HTR-8/SVneo (cell line): ENCODE measurements around the gene TRIM2.
A peak's percentile ranks its signal among the peaks of the same experiment; 100 is the strongest.

ENCODE experiments used
- DNase-seq: peaks from one replicate; pipeline ENCODE4 v3.0.0; 2011; ENCODE audit warnings: low spot score, mixed read lengths; ENCODE audit not compliant: insufficient read length
- FAIRE-seq: peaks from 2 replicates; lab custom pipeline; 2011; peaks lifted over from hg19 to GRCh38; lab: Jason Lieb, UNC

Gene TRIM2

DNA sequence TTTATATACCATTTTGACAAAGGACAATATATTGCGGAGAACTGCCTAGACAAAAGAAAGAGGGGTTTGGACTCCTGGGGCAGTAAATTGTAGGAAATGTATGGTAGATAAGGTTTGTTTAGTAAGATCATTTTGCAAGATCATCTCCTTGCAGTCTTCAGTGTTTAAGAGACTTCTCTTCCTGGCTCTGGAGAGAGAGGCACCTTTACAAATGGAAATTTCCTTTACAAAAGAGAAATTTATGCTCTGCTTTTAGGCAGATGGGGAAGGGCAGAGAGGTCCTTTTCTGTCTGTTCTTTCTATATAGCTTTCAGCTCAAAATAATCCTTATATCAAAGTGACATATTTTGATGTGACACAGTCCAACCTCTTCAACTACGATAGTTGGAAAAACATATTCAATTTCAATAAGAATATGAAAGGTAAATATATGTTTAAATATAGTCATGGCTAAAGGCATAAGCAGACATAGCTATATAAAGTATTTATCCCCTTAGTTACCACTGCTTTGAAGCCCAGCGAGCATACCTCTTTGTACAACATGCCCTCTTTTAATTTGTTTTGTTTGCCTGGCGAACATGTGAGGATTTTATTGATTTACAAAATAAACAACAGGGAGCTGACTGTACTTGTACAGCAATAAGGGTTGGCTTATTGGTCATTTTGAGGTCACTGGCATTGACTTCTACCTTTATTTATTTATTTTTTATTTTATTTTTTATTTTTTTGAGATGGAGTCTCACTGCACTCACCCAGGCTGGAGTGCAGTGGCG is 65.2 kb downstream of the TRIM2 start:
- no peak for FAIRE-seq
- DNase-seq = no peak

DNA sequence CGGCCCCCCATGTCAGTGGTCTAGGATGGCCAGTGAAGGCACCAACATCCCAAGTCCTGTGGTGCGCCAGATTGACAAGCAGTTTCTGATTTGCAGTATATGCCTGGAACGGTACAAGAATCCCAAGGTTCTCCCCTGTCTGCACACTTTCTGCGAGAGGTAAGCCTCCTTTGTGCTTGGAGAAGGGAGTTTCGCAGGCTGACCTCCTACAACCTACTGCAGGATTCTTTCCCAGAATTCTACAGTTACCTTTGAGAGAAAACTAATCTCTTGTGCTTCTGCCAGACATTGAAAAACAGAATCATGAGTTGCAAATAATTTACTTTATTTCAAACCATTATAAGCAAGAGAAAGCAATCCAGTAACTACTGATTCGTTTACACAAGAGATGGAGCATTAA is 66.1 kb downstream of the TRIM2 start:
- no peak for DNase-seq
- no peak for FAIRE-seq

DNA sequence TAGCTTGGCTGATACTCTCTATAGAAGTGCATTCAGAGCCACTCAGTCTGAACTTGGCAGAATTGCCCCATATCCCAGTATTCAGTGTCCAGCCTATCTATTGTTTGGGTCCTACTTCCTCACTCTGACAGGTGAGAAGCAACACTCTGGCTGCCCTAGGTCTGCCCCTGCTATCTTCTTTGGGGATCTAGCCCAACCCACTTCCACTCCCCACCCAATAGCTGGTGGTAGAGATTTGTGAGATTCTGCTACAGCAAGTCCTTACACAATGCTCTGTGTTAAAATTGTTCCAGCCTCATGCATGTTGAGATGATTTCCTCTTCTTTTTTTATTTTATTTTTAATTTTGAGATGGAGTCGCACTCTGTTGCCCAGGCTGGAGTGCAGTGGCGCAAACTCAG is 67.6 kb downstream of the TRIM2 start:
- FAIRE-seq (no peak), DNase-seq (no peak)

GRCh38 chr4:153273751-153274150 is 69.5 kb downstream of the TRIM2 start:
- DNase-seq = no peak
- FAIRE-seq = no peak

DNA sequence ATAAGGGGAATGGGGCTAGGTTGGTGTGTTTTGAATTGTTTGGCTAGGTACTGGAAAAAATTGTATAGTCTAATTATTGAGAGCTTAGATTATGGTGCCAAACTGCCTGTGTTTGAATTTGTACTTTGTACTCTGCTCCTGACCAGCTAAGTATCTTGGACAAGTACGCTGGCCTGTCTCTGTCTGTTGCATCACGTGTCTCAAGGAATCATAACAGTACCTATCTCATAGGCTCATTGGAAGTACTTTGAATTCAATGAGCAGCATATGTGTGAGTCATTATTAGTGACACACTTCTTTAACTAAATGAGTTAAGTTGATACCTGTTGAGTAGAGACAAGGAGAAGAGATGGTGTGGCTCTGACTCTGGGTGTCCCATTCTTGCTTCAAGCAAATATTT is 70.7 kb downstream of the TRIM2 start:
- DNase-seq (no peak), FAIRE-seq (no peak)

DNA sequence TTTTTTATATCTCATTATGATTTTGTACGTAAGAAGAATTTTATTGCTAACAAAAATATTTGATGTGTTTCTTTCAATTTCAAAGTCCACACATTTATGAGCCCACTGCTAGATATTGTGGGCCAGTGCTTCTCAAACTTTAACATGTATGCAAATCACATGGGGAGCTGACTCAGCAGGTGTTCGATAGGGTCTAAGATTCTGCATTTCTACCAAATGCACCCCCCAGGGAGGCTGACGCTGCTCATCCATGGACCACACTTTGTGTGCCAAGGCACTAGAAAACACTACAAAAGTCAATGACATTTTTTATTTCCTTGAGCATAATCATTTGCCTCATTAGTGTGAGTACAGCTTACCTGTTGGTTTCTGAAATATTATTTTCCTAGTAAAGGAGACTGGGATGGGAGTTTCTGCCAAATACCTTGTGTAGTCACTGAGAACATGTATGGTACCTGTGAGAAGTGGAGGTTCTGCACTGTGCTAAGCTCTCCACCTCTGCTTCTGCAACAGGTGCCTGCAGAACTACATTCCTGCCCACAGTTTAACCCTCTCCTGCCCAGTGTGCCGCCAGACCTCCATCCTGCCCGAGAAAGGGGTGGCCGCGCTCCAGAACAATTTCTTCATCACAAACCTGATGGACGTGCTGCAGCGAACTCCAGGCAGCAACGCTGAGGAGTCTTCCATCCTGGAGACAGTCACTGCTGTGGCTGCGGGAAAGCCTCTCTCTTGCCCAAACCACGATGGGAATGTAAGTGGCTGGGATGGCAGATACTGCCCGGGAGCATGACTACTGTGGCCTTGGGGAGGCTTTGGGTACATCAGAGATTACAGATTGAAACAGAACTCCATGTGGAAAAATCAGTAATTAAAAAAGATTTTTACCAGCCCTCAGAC is 71.4 kb downstream of the TRIM2 start:
- DNase-seq = no peak
- FAIRE-seq = no peak

DNA sequence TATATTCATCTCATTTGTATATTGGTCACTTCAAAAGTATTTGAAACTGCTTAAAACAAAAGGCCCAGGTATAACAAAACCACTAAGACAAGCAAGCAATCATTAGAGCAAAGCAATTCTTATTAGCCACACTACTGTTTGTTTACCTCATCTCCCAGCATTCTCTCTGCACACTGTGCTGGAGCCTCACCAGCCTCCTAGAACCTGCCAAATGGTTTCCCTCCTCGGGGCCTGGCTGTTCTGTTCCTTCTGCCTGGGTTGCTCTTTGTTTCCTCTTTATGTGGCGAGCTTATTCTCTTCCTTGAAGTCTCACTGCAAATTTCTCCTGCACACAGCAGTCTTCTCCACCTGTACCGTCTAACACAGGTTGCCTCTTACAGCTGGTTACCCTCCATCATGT is 72.7 kb downstream of the TRIM2 start:
- FAIRE-seq (no peak), DNase-seq (no peak)

DNA sequence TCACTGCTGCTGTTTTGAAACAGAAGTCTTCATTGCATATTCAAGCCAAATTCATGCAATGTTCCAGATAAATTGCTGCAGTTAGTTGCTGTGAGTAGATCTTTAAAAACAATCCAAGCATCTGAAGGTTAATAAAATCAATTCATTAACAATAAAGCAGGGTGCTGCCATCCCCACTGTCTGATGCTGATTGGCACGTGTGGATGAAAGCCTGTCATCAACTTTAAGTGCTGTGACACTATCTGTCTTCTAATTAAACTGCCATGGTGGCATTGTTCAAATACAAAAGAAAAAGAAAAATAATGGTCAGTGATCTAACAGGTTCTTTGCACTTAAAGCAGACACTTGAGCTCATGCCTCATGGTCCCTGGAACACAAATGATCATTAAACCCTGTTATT is 77.2 kb downstream of the TRIM2 start:
- DNase-seq = no peak
- peak; percentile 46 for FAIRE-seq

GRCh38 chr4:153282023-153282422 is 77.8 kb downstream of the TRIM2 start:
- no peak for DNase-seq
- FAIRE-seq = no peak

DNA sequence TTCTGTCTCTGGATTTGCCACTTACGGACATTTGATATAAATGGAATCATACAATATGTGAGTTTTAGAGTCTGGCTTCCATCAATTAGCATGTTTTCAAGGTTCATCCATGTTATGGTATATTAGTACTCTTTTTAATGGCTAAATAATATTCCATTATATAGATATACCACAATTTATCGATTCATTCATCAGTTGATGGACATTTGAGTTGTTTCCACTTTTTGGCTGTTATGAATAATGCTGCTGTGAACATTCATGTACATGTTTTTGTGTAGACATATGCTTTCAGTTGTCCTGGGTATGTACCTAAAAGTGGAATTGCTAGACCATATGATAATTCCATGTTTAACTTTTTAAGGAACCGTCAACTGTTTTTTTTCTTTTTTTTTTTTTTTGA is 79.0 kb downstream of the TRIM2 start:
- FAIRE-seq = no peak
- no peak for DNase-seq

DNA sequence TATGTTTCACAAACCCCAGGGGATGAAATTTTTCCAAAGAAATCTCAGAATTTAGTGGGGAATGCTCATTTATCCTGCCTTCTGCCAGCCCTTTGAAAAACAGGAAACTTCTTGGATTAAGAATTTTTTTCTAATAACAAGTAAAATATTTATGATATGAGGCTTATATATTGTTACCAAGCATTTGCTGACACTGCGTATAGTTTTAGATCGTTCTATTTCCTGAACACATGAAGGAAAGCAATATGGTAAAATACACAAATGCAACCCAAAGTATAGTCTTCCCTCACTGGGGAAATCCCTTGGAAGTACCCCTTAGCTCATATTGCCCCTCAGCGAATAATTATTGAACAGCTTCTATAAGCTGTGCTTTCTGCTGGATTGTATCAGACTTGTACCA is 85.9 kb downstream of the TRIM2 start:
- DNase-seq (no peak), FAIRE-seq (no peak)

DNA sequence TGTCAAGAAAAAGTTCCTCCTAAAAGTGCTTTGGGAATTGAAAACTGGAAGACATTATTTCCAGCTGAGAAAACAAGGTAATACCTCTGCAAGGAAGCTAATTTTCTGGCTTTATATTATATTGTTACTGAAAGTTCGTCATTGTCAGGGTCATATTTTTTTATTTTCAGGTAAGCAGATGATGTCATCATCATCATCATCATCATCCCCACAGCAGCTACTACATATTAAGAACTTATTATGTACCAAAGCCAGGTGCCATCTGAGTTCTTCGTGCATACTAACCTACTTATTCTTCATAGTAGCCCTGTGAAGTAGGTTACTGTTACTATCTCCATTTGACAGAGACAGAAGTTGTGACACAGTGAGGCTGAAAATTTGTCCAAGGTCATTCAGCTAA is 87.3 kb downstream of the TRIM2 start:
- DNase-seq (no peak), FAIRE-seq (no peak)

DNA sequence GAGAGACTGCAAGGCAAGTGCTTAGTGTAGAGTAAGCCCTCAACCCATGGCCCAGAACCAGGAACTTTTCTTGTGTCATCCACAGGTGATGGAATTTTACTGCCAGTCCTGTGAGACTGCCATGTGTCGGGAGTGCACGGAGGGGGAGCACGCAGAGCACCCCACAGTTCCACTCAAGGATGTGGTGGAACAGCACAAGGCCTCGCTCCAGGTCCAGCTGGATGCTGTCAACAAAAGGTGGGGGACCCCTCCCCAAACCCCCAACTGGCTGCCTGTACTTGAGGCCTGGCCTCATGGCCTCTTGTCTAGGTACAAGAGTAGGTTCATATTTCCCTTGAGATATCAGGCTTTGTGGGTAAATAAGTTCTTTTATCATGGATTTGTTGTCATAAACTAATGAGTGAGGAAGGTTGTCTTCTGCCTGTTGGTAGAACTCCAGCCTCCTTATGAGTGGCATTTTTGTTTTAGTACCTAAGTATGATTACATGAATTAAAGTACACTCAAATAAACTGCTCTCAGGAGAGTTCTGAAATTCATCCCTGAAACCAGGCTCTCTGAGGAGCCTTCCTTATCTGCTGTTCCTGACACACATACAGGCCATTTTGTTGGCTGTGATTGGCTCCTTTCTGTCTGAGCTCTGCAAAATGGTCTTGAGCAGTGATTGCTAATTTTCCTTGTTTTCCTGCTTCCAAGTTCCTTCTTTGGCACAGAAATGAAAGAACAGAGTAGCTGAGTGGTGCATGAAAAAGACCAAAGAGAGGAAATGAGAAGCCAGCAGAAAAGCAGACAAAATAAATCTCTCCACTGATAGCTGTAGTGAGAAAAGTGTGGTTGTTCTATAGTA is 88.9 kb downstream of the TRIM2 start:
- FAIRE-seq (no peak), DNase-seq (no peak)

DNA sequence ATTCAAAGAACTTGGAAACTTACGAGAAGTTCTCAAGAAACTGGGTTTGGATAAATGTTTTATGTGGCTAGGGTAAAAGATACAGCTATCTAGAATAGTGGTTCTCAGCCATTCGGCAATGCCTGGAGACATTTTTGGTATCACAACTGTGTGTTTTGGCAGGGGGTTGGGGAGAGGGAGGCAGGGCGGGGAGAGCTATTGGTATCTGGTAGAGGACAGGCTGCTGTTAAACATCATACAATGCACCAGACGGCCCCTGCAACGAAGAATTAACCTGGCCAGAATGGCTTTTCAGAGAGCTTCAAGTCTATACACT is 89.5 kb downstream of the TRIM2 start:
- FAIRE-seq (no peak), DNase-seq (no peak)

DNA sequence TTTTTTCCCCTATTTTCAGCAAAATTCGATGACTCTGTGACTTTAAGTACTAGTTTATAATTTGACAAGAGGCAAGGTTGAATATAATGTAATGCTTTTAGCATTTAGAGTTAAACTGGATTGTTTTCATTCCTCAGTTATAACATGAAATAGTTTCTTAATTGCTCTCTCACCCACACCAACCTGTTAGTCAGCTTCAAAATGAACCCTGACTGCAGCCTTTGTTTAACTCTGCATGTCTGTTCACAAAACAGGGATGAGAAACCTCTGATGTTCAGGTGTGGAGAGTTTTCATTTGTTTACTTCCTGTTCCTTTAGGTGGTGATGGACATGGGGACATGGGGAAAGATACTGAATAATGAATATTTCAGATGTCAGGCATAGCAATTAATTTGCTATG is 90.4 kb downstream of the TRIM2 start:
- no peak for DNase-seq
- no peak for FAIRE-seq

DNA sequence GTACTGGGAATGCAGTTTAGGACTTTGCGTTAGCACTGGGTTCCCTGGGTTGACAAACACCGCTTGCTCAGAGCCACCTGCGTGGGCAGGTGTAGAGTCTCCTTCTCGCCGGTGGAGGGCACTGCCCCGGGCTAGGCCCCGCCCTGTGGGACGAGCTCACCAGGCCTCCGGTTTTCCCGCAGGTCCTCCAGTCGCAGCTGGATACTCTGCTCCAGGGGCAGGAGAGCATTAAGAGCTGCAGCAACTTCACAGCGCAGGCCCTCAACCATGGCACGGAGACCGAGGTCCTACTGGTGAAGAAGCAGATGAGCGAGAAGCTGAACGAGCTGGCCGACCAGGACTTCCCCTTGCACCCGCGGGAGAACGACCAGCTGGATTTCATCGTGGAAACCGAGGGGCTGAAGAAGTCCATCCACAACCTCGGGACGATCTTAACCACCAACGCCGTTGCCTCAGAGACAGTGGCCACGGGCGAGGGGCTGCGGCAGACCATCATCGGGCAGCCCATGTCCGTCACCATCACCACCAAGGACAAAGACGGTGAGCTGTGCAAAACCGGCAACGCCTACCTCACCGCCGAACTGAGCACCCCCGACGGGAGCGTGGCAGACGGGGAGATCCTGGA is 91.0 kb downstream of the TRIM2 start:
- no peak for DNase-seq
- no peak for FAIRE-seq

DNA sequence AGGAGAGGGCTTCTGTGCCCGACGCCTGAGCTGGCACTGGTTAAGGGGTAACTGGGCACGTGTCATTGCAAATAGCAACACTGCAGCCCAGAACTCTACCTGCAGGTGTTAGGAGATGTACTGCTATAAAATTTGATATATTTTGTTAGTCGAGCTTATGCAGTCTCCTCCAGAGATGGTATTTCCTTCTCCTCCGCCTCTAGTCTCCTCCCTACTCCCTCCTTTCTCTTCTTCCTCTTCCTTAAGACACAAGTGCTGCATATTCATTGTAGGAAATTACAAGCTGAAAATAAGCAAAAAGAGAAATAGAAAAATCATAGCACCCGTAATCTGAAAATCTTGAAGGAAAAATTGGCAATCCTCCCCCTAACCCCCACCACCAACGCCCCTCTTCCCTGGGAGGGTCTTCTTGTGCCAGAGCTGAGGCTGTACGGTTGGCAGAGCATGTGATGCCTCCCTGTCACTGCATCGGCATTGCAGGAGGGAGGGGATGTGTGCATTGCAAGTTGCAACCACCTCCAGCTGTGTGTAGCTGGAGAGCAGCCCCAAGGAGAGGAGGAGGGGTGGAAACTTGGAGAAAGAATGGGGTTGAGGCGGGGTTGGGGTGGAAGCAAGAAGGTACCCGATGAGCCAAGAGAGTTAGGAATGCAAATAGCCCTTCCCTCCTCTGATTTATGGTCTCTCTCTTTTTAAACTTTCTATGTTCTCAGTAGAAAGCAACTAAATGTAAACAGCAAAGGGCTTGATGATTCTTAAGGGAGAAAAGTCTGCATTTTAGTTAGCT is 92.0 kb downstream of the TRIM2 start:
- FAIRE-seq = no peak
- no peak for DNase-seq

DNA sequence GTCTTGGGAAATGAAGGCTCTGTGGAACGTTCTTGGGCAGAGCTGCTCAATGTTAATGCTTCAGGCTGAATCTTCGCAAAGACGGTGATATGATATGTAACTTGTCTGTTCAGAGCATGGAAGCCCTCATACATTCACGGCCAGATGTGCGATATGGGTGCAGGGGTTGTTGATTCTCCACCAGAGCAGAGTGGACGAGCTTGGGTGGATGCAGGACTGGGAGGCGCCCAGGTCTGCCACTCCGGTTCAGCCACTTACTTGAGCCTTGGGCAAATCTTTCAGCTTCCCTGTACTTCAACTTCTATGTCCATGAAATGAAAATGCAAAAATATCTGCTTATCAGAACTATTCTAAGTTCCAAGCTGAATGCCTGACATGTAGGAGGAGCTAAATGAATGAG is 92.9 kb downstream of the TRIM2 start:
- no peak for FAIRE-seq
- no peak for DNase-seq

GRCh38 chr4:153310793-153311192 is 106.5 kb downstream of the TRIM2 start:
- DNase-seq (no peak), FAIRE-seq (no peak)

DNA sequence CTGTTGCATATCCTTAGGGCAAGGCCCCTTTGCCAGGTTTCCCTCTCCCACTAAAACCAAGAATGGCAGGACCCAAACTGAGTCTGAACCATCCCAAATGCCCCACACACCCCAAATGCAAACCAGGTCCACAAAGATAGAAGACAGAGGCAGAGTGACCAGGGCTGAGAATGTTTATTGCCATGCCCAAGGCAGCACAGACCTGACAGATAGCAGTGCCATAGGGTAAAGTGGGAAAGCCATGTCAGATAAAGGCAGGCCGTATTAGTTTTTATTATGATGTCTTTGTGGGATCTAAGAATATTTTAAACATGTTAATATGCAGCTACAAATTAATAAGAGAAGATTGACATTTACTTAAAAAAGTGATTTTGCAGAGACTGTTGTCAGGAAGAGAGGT is 110.7 kb downstream of the TRIM2 start:
- no peak for DNase-seq
- no peak for FAIRE-seq
